Lower lobe of right lung (tissue), 2 donors: Measurements from ENCODE around the gene FAM110A. TPM values are rescaled to one million over a fixed set of nuclear protein-coding genes. Genes with fewer than 3 reads are reported as not detected.

Source experiments
- ATAC-seq, 2 donors: fragments of 200-7000 bp; cut with Tn5 transposase; one replicate each; pipeline ENCODE4 v1.9.1; 2020 to 2022; ENCODE audit warnings: mild to moderate bottlenecking in 2 of 2, moderate library complexity in 2 of 2
- DNase-seq: peaks from one replicate; pipeline ENCODE4 v3.0.0-alpha.2; 2020
- H3K27ac ChIP-seq: fragments of 200-600 bp; one replicate; pipeline ENCODE4 v1.8.0; 2022
- H3K27me3 ChIP-seq: fragments of 200-600 bp; one replicate; pipeline ENCODE4 v1.8.0; 2022; ENCODE audit warnings: low read depth
- H3K36me3 ChIP-seq: fragments of 200-600 bp; one replicate; pipeline ENCODE4 v1.8.0; 2022; ENCODE audit warnings: mild to moderate bottlenecking
- H3K4me1 ChIP-seq: fragments of 200-600 bp; one replicate; pipeline ENCODE4 v1.8.0; 2022
- H3K4me3 ChIP-seq: fragments of 200-600 bp; one replicate; pipeline ENCODE4 v1.8.0; 2022; ENCODE audit warnings: mild to moderate bottlenecking
- H3K9me3 ChIP-seq: fragments of 200-600 bp; one replicate; pipeline ENCODE4 v1.8.0; 2022
- CTCF ChIP-seq: fragments of 200-600 bp; IDR thresholded peaks from one replicate; pipeline ENCODE4 v1.8.0; 2022; ENCODE audit warnings: antibody characterized with exemption, mild to moderate bottlenecking
- intact Hi-C: fragments of 100-400 bp; cut with DNase I; formaldehyde crosslinking; loops from one replicate; pipeline ENCODE4 v1.11.0; 2022
- total RNA-seq: library from RNA; stranded (reverse); fragmentation: NEBNext Ultra II Directional; extraction: Animal tissue kit (Norgen Biotek cat#: 25700); gene quantifications from one replicate; pipeline ENCODE4 v1.2.1, GENCODE V29; 2021
- donor health status: DM: no; HTN: yes; CAD: no; lungs with severe emphysema.

Gene FAM110A
- total RNA-seq, 1 donor from 2014 or later, result 21.4 TPM

DNA sequence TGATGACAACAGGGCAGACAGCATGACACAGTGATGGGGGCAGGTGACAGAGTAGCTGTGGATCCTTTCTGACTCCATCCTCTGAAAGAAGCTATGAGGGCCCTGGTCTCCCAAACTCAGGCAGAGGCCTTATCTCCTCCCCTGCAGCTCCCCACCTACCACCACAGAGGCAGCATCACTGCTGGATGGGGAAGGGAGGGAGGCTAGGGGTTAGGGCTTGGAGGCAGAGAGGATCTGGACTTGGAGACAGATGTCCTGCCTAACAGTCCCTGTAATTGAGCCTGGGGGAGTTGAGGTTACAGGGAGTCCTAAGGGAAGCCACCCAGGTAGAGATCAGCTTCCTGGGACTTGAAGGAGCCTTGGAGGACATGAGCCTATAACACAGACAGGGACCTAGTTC, 37.9 kb downstream of the FAM110A start:
- no peak for ATAC-seq
- no peak overlapping the region for H3K4me3 ChIP-seq
- DNase-seq, result no peak
- no peaks in the 10 kb centered on the region for H3K36me3 ChIP-seq
- no peaks in the 10 kb centered on the region for H3K27me3 ChIP-seq
- H3K4me1 ChIP-seq, result no peaks in the 10 kb centered on the region
- no peak for TF ChIP-seq CTCF
- intact Hi-C loops, result no loop called here
- H3K9me3 ChIP-seq, result no peaks in the 10 kb centered on the region
- no peak overlapping the region for H3K27ac ChIP-seq

DNA sequence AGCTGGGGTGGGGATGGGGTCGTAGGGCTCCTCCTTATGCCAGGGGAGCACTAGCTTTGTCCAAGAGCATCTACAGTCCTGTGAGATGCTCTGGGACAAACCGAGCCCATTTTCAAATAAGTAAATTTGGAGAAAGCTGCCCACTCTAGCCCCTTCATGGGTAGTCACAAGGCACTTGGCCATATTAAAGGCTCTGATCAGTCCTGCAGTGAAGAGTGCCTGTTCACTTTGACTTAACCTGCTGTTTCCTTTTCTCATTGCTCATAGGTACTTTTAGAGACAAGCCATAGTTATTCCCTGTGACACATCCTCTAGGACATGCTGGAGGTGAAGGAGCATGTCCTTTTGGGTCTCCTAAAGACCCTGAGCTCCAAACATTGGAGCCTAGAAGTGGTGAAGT, 38.4 kb downstream of the FAM110A start:
- Histone ChIP-seq H3K4me1 (no peaks in the 10 kb centered on the region), H3K27me3 (no peaks in the 10 kb centered on the region), H3K9me3 (no peaks in the 10 kb centered on the region), H3K36me3 (no peaks in the 10 kb centered on the region), H3K27ac (no peak overlapping the region), H3K4me3 (no peak overlapping the region)
- intact Hi-C loops, result no loop called here
- DNase-seq (no peak), ATAC-seq (no peak)
- TF ChIP-seq CTCF, result no peak

GRCh38 chr20:872855-873520, 39.5 kb downstream of the FAM110A start:
- ATAC-seq, result no peak
- intact Hi-C loops, result no loop called here
- no peak for DNase-seq

GRCh38 chr20:873875-874607, 40.5 kb downstream of the FAM110A start:
- Histone ChIP-seq H3K9me3 (no peaks in the 10 kb centered on the region), H3K4me1 (no peaks in the 10 kb centered on the region), H3K27ac (no peak overlapping the region), H3K4me3 (no peak overlapping the region), H3K27me3 (no peaks in the 10 kb centered on the region), H3K36me3 (no peaks in the 10 kb centered on the region)
- no peak for TF ChIP-seq CTCF
- intact Hi-C loops, result no loop called here
- DNase-seq (no peak), ATAC-seq (no peak)

More at GRCh38 chr20:872855-873520, 39.5 kb downstream of the FAM110A start:
- no peaks in the 10 kb centered on the region for H3K9me3 ChIP-seq
- no peak for TF ChIP-seq CTCF
- no peaks in the 10 kb centered on the region for H3K4me1 ChIP-seq
- no peak overlapping the region for H3K4me3 ChIP-seq
- H3K27me3 ChIP-seq, result no peaks in the 10 kb centered on the region
- H3K36me3 ChIP-seq, result no peaks in the 10 kb centered on the region
- no peak overlapping the region for H3K27ac ChIP-seq

GRCh38 chr20:875115-875514, 41.6 kb downstream of the FAM110A start:
- Histone ChIP-seq H3K4me1 (no peaks in the 10 kb centered on the region), H3K27ac (no peak overlapping the region), H3K9me3 (no peaks in the 10 kb centered on the region), H3K27me3 (no peaks in the 10 kb centered on the region), H3K4me3 (no peak overlapping the region), H3K36me3 (no peaks in the 10 kb centered on the region)
- ATAC-seq (no peak), DNase-seq (no peak)
- TF ChIP-seq CTCF, result no peak
- intact Hi-C loops, result no loop called here
